ENCODE data around the gene KCNK10.

KCNK10 gene

DNA sequence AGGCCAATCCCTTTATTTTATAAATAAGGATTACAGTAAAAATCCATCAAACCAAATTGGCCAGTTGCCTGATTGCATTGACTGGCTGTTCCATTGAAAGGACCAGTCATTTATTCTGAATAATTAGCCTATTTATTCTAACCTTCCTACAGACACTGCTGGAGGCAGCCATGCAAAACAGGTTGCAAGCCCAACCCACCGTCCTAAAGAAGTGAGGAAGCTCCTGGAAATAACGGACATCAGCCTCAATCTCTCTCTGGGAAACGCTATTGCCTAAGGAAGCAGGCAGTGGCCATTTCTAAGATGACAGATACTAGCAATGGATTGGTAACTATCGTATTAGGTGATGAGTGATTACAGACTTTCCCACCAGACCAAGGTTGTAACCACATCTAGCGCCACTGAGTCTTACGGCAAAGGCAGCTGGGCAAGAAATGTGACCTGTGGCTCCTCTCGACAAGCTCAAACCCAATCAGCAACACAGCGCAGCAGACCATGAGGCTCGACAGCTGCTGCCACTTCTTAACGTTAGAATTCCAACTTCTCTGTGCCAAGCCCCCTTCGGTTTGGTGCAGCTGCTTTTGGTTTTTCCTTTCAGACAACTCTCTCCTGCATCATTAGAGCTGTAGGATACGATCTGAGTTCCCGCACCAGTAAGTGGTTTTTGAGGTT is 134.2 kb downstream of the KCNK10 start:
- TF ChIP-seq, protein P1, sequence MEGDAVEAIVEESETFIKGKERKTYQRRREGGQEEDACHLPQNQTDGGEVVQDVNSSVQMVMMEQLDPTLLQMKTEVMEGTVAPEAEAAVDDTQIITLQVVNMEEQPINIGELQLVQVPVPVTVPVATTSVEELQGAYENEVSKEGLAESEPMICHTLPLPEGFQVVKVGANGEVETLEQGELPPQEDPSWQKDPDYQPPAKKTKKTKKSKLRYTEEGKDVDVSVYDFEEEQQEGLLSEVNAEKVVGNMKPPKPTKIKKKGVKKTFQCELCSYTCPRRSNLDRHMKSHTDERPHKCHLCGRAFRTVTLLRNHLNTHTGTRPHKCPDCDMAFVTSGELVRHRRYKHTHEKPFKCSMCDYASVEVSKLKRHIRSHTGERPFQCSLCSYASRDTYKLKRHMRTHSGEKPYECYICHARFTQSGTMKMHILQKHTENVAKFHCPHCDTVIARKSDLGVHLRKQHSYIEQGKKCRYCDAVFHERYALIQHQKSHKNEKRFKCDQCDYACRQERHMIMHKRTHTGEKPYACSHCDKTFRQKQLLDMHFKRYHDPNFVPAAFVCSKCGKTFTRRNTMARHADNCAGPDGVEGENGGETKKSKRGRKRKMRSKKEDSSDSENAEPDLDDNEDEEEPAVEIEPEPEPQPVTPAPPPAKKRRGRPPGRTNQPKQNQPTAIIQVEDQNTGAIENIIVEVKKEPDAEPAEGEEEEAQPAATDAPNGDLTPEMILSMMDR (IDR thresholded peaks at IDR 0.05), result no peak
- Histone ChIP-seq H3K4me3 (ENCODE audit: low read depth in 1 of 2, low read length in 1 of 2) (no peak overlapping the region), H3K27ac (no peak overlapping the region)

DNA sequence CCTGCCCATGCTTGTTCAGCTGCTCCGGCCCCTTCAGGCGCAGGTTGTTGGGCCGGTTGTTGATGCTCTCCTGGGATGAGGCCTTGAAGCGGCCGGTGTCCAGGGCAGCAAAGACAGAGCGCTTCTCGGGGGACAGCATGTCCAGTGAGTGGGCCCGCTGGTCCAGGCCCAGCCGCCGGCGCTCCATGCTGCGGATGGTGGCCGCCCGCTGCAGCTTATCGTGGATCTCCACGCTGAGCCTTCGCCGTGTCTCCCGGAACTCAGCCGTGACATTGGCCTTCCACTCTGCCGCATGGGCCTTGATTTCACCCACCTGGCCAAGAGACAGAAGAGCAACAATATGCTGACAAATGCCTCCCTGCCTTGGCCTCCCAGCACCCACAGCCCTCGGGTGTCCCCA is 137.2 kb downstream of the KCNK10 start:
- Histone ChIP-seq H3K4me1 (ENCODE audit: control insufficient read depth in 1 of 2, insufficient read depth in 1 of 2, low read depth in 1 of 2, low read length in 1 of 2) (no peaks in the 10 kb centered on the region), H3K27me3 (no peaks in the 10 kb centered on the region), H3K27ac (no peak overlapping the region), H3K36me3 (no peaks in the 10 kb centered on the region), H3K4me3 (ENCODE audit: low read depth in 1 of 2, low read length in 1 of 2) (no peak overlapping the region), H3K9me3 (no peaks in the 10 kb centered on the region)
- TF ChIP-seq, protein P1 (IDR thresholded peaks at IDR 0.05), result no peak

More for the DNA sequence above, 134.2 kb downstream of the KCNK10 start:
- Histone ChIP-seq H3K36me3 (no peaks in the 10 kb centered on the region), H3K9me3 (no peaks in the 10 kb centered on the region), H3K4me1 (ENCODE audit: control insufficient read depth in 1 of 2, insufficient read depth in 1 of 2, low read depth in 1 of 2, low read length in 1 of 2) (no peaks in the 10 kb centered on the region), H3K27me3 (peaks cover 20% of the 10 kb centered on the region)

DNA sequence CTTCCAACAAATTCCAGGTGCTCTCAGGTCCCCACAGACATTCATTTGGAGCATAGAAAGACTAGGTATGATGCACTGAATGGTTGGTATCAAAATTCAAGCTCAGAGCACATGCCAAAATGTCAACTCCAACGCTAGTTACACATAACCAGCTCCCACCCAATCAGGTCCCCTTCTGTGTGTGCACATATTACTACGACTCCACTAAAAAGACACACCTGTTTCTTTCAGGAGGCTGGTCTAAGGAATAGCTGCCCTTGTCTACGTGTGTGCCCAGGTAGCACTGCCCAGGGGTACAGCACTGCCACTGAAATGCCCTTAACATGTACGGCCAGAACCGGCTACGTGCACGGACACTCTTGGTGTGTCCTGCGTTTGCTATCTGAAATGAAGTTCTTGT is 138.1 kb downstream of the KCNK10 start:
- Histone ChIP-seq H3K4me3 (ENCODE audit: low read depth in 1 of 2, low read length in 1 of 2) (no peak overlapping the region), H3K36me3 (no peaks in the 10 kb centered on the region), H3K27ac (no peak overlapping the region), H3K27me3 (no peaks in the 10 kb centered on the region), H3K9me3 (no peaks in the 10 kb centered on the region), H3K4me1 (ENCODE audit: control insufficient read depth in 1 of 2, insufficient read depth in 1 of 2, low read depth in 1 of 2, low read length in 1 of 2) (no peaks in the 10 kb centered on the region)
- TF ChIP-seq, protein P1 (IDR thresholded peaks at IDR 0.05), result no peak

DNA sequence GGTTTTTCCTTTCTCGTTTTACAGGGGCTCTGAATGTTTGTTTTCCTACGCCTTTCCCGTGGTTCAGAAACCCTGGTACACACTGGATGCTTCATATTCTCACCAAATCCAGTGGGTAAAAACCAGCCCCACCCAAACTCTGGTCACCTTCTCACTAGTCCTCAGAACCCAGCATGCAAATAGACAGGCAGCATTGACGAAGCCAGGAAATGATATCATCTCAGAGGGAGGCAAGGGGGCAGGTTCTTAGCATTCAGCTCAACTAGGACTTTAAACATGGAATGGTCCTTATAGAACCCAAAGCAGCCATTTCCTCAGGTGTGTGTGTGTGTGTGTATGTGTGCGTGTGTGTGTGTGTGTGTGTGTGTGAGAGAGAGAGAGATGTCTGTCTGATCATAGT is 142.0 kb downstream of the KCNK10 start:
- Histone ChIP-seq H3K4me3 (ENCODE audit: low read depth in 1 of 2, low read length in 1 of 2) (no peak overlapping the region), H3K9me3 (no peaks in the 10 kb centered on the region), H3K36me3 (no peaks in the 10 kb centered on the region), H3K27ac (no peak overlapping the region), H3K27me3 (no peaks in the 10 kb centered on the region), H3K4me1 (ENCODE audit: control insufficient read depth in 1 of 2, insufficient read depth in 1 of 2, low read depth in 1 of 2, low read length in 1 of 2) (no peaks in the 10 kb centered on the region)
- TF ChIP-seq, protein P1 (IDR thresholded peaks at IDR 0.05), result no peak

DNA sequence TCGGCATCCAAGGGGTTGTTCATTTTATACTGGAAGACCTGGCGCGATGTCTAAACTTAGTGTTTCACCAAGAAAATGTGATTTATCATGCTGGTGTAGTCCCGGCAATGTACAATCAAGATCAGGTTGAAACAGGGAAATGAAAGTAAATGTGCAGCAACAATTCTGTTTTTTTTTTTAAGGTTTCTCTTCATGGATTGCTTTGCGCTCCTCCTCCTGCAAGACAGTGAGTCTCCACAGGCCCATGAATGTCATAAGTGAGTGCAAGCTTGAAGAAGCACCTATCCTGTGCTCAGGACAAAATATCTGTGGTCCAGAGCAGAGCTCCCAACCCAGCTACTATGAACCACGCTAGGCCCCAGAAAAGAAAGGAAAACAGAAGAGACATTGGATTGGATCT is 143.4 kb downstream of the KCNK10 start:
- Histone ChIP-seq H3K4me1 (ENCODE audit: control insufficient read depth in 1 of 2, insufficient read depth in 1 of 2, low read depth in 1 of 2, low read length in 1 of 2) (no peaks in the 10 kb centered on the region), H3K27me3 (no peaks in the 10 kb centered on the region), H3K9me3 (no peaks in the 10 kb centered on the region), H3K27ac (no peak overlapping the region), H3K4me3 (ENCODE audit: low read depth in 1 of 2, low read length in 1 of 2) (no peak overlapping the region), H3K36me3 (no peaks in the 10 kb centered on the region)
- TF ChIP-seq, protein P1 (IDR thresholded peaks at IDR 0.05), result no peak

Measured in neutrophil (primary cell).